ENCODE measurements around the gene SEPTIN5. TPM values are rescaled to one million over a fixed set of nuclear protein-coding genes. Genes with fewer than 3 reads are reported as not detected.
"Not testable (repeated sequence)": the region's sequence is repeated elsewhere in the genome, so short reads cannot be mapped to it uniquely, and the experiment has no call there.

Gene SEPTIN5
- polyA plus RNA-seq, 4 donors: 2.2 to 10.2 (median 6.1) TPM

DNA sequence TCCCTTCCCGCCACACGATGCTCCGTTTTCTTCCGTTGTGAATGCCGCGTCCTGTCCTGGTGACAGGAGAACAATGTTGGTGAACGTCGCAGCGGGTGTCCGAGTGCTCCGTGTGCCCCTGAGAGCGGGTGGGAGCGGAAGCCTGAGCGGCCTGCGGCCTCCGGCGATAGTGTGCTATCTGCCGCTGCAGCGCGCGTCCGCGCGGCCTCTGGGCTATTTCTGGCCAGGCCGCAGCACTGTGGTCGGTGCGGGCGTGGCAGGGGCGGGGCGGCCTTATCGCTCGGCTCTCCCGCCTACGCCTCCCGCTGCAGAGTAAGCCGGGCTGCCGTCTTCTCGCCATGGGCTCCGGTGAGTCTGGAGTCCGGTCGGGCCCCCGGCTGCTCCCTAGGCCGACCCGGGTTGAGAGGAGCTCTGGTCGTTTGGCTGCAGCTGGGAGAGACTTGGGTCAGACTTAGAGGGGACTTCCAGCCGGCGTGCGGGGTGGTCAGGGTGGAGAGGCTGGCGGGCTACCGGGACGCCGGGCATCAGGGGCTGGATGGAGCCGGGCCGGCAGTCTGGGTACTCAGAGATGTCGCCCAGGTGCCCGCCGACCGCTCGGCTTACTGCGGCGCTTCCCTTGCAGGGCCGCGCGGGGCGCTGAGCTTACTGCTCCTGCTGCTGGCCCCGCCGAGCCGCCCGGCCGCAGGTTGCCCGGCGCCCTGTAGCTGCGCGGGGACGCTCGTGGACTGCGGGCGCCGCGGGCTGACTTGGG is 9.1 kb downstream of the SEPTIN5 start, which contains the start of gene GP1BB:
GP1BB (plus strand) TSS at position 308 of the 751 bp plus-strand sequence; CDS start at position 339, 31 bp downstream.
- 6 to 29% (median 6%) methylated on average over 65 to 80 of the region's 80 CpGs for WGBS, 3 donors
- H3K27me3 ChIP-seq (ENCODE audit: control insufficient read depth in 3 of 3, insufficient read depth in 3 of 3, low read length in 3 of 3): peaks cover 12 to 62% (median 19%) of the 10 kb centered on the region in 3 donors
- no peak for FAIRE-seq

DNA sequence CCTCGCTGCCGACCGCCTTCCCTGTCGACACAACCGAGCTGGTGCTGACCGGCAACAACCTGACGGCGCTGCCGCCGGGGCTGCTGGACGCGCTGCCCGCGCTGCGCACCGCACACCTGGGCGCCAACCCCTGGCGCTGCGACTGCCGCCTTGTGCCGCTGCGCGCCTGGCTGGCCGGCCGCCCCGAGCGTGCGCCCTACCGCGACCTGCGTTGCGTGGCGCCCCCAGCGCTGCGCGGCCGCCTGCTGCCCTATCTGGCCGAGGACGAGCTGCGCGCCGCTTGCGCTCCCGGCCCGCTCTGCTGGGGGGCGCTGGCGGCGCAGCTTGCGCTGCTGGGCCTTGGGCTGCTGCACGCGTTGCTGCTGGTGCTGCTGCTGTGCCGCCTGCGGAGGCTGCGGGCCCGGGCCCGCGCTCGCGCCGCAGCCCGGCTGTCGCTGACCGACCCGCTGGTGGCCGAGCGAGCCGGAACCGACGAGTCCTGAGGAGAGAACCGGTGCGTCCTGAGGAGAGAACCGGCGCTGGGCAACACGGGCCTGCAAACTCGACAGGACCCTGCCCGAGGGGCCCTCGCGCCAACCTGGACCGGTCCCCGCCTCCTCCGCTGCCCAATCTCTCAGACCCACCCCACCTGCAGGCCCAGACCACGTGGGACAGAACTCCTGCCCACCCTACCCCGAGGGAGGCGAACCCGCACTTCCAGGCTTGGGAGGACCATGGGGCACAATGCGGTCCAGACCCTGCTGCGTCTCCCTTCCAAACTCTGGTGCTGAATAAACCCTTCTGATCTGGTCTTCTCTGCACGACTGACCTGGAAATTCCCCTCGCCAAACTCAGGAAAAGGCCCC is 9.9 kb downstream of the SEPTIN5 start:
- Histone ChIP-seq H3K9me3 (ENCODE audit: control insufficient read depth in 2 of 2, insufficient read depth in 1 of 2, low read depth in 1 of 2, low read length in 1 of 2) (no peaks in the 10 kb centered on the region), H3K27ac (ENCODE audit: low read depth in 1 of 3, low read length in 2 of 3) (no peak overlapping the region), H3K4me1 (ENCODE audit: control insufficient read depth in 3 of 3, insufficient read depth in 2 of 3, low read depth in 1 of 3, low read length in 2 of 3) (peaks cover 0 to 6% (median 0%) of the 10 kb centered on the region in 3 donors), H3K36me3 (ENCODE audit: control insufficient read depth in 3 of 3, insufficient read depth in 2 of 3, low read depth in 1 of 3, low read length in 3 of 3) (peaks cover 0 to 23% (median 0%) of the 10 kb centered on the region in 3 donors), H3K27me3 (ENCODE audit: control insufficient read depth in 3 of 3, insufficient read depth in 3 of 3, low read length in 3 of 3) (peaks cover 12 to 62% (median 19%) of the 10 kb centered on the region in 3 donors), H3K4me3 (ENCODE audit: low read depth in 1 of 3, low read length in 3 of 3) (peak overlapping the region in 1 of 3 donors; percentile 20)
- 7 to 28% (median 8%) methylated on average over 59 to 89 of the region's 89 CpGs for WGBS, 3 donors
- FAIRE-seq (no peak), DNase-seq (peak in 1 of 2 donors; percentile 56)

More for the DNA sequence above, 9.1 kb downstream of the SEPTIN5 start, which contains the start of gene GP1BB:
- peaks cover 0 to 6% (median 0%) of the 10 kb centered on the region in 3 donors for H3K4me1 ChIP-seq (ENCODE audit: control insufficient read depth in 3 of 3, insufficient read depth in 2 of 3, low read depth in 1 of 3, low read length in 2 of 3)
- peak within 1 kb of the TSS in 1 of 3 donors; percentile 20 for H3K4me3 ChIP-seq (ENCODE audit: low read depth in 1 of 3, low read length in 3 of 3)
- DNase-seq: peak; percentile 19 to 48
- H3K9me3 ChIP-seq (ENCODE audit: control insufficient read depth in 2 of 2, insufficient read depth in 1 of 2, low read depth in 1 of 2, low read length in 1 of 2): no peaks in the 10 kb centered on the region
- peaks cover 0 to 23% (median 0%) of the 10 kb centered on the region in 3 donors for H3K36me3 ChIP-seq (ENCODE audit: control insufficient read depth in 3 of 3, insufficient read depth in 2 of 3, low read depth in 1 of 3, low read length in 3 of 3)
- no peak within 1 kb of the TSS for H3K27ac ChIP-seq (ENCODE audit: low read depth in 1 of 3, low read length in 2 of 3)

DNA sequence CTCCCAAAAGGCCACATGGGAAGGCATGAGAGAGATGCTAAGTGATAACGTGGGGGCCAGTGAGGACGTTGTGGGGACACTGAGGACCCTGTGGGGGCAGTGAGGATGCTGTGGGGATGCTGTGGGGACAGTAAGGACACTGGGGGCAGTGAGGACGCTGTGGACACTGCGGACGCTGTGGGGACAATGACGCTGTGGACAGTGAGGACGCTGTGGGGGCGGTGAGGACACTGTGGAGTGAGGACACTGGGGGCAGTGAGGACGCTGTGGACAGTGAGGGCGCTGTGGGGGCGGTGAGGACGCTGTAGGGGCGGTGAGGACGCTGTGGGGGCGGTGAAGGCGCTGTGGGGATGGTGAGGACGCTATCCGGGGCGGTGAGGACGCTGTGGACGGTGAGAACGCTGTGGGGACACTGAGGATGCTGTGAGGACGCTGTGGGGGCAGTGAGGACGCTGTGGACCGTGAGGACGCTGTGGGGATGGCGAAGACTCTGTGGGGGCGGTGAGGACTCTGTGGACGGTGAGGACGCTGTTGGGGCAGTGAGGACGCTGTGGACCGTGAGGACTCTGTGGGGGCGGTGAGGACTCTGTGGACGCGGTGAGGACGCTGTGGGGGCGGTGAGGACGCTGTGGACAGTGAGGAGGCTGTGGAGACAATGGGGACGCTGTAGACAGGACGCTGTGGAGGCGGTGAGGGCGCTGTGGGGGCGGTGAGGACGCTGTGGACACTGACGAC is 10.8 kb downstream of the SEPTIN5 start:
- no peak for FAIRE-seq
- WGBS, 3 donors: 74 to 80% (median 79%) methylated on average over 45 of the region's 45 CpGs
- H3K27me3 ChIP-seq (ENCODE audit: control insufficient read depth in 3 of 3, insufficient read depth in 3 of 3, low read length in 3 of 3): peaks cover 12 to 60% (median 19%) of the 10 kb centered on the region in 3 donors

DNA sequence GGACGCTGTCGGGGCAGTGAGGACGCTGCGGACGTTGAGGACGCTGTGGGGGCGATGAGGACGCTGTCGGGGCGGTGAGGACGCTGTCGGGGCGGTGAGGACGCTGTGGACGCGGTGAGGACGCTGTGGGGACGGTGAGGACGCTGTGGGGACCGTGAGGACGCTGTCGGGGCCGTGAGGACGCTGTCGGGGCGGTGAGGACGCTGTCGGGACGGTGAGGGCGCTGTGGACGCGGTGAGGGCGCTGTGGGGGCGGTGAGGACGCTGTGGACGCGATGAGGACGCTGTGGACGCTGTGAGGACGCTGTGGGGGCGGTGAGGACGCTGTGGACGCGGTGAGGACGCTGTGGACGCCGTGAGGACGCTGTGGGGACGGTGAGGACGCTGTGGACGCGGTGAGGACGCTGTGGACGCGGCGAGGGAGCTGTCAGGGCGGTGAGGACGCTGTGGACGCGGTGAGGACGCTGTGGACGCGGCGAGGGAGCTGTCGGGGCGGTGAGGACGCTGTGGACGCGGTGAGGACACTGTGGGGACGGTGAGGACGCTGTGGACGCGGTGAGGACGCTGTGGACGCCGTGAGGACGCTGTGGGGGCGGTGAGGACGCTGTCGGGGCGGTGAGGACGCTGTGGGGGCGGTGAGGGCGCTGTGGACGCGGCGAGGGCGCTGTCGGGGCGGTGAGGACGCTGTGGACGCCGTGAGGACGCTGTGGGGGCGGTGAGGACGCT is 11.9 kb downstream of the SEPTIN5 start:
- H3K9me3 ChIP-seq (ENCODE audit: control insufficient read depth in 2 of 2, insufficient read depth in 1 of 2, low read depth in 1 of 2, low read length in 1 of 2); H3K27ac ChIP-seq (ENCODE audit: low read depth in 1 of 3, low read length in 2 of 3); H3K4me3 ChIP-seq (ENCODE audit: low read depth in 1 of 3, low read length in 3 of 3); DNase-seq; FAIRE-seq: not testable (repeated sequence)
- WGBS, 3 donors: 82 to 89% (median 87%) methylated on average over 96 of the region's 96 CpGs
- peaks cover 9 to 60% (median 17%) of the 10 kb centered on the region in 3 donors for H3K27me3 ChIP-seq (ENCODE audit: control insufficient read depth in 3 of 3, insufficient read depth in 3 of 3, low read length in 3 of 3)
- peaks cover 0 to 14% (median 0%) of the 10 kb centered on the region in 3 donors for H3K4me1 ChIP-seq (ENCODE audit: control insufficient read depth in 3 of 3, insufficient read depth in 2 of 3, low read depth in 1 of 3, low read length in 2 of 3)
- peaks cover 0 to 13% (median 0%) of the 10 kb centered on the region in 3 donors for H3K36me3 ChIP-seq (ENCODE audit: control insufficient read depth in 3 of 3, insufficient read depth in 2 of 3, low read depth in 1 of 3, low read length in 3 of 3)

More for the DNA sequence above, 10.8 kb downstream of the SEPTIN5 start:
- no peak for DNase-seq
- no peak overlapping the region for H3K27ac ChIP-seq (ENCODE audit: low read depth in 1 of 3, low read length in 2 of 3)
- no peaks in the 10 kb centered on the region for H3K9me3 ChIP-seq (ENCODE audit: control insufficient read depth in 2 of 2, insufficient read depth in 1 of 2, low read depth in 1 of 2, low read length in 1 of 2)
- peaks cover 0 to 19% (median 0%) of the 10 kb centered on the region in 3 donors for H3K36me3 ChIP-seq (ENCODE audit: control insufficient read depth in 3 of 3, insufficient read depth in 2 of 3, low read depth in 1 of 3, low read length in 3 of 3)
- H3K4me3 ChIP-seq (ENCODE audit: low read depth in 1 of 3, low read length in 3 of 3): no peak overlapping the region
- peaks cover 0 to 6% (median 0%) of the 10 kb centered on the region in 3 donors for H3K4me1 ChIP-seq (ENCODE audit: control insufficient read depth in 3 of 3, insufficient read depth in 2 of 3, low read depth in 1 of 3, low read length in 2 of 3)

DNA sequence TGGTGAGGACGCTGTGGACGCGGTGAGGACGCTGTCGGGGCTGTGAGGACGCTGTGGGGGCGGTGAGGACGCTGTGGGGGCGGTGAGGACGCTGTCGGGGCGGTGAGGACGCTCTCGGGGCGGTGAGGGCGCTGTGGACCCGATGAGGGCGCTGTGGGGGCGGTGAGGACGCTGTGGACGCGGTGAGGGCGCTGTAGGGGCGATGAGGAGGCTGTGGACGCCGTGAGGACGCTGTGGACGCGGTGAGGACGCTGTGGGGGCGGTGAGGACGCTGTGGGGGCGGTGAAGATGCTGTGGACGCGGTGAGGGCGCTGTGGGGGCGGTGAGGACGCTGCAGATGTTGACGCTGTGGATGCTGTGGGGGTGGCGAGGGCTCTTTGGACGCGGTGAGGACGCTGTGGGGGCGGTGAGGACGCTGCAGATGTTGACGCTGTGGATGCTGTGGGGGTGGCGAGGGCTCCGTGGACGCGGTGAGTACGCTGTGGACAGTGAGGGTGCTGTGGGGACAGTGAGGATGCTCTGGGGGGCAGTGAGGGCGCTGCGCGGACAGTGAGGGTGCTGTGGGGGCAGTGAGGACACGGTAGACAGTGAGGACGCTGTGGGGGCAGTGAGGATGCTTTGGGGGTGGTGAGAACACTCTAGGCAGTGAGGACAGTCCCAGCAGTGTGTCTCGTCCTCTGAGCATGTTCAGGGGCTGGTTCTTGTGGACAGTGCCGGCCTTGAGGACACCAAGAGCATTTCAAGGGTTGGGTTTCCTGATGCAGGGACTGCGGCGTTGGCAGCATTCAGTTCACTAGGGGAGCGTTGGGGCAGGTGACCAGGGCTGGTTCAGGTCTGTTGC is 13.2 kb downstream of the SEPTIN5 start:
- no peaks in the 10 kb centered on the region for H3K9me3 ChIP-seq (ENCODE audit: control insufficient read depth in 2 of 2, insufficient read depth in 1 of 2, low read depth in 1 of 2, low read length in 1 of 2)
- H3K27ac ChIP-seq (ENCODE audit: low read depth in 1 of 3, low read length in 2 of 3): no peak overlapping the region
- peaks cover 0 to 6% (median 0%) of the 10 kb centered on the region in 3 donors for H3K36me3 ChIP-seq (ENCODE audit: control insufficient read depth in 3 of 3, insufficient read depth in 2 of 3, low read depth in 1 of 3, low read length in 3 of 3)
- FAIRE-seq (no peak), DNase-seq (no peak)
- H3K4me3 ChIP-seq (ENCODE audit: low read depth in 1 of 3, low read length in 3 of 3): no peak overlapping the region
- H3K4me1 ChIP-seq (ENCODE audit: control insufficient read depth in 3 of 3, insufficient read depth in 2 of 3, low read depth in 1 of 3, low read length in 2 of 3): peaks cover 0 to 14% (median 0%) of the 10 kb centered on the region in 3 donors
- peaks cover 9 to 56% (median 10%) of the 10 kb centered on the region in 3 donors for H3K27me3 ChIP-seq (ENCODE audit: control insufficient read depth in 3 of 3, insufficient read depth in 3 of 3, low read length in 3 of 3)
- 61 to 69% (median 66%) methylated on average over 57 to 61 of the region's 61 CpGs for WGBS, 3 donors

DNA sequence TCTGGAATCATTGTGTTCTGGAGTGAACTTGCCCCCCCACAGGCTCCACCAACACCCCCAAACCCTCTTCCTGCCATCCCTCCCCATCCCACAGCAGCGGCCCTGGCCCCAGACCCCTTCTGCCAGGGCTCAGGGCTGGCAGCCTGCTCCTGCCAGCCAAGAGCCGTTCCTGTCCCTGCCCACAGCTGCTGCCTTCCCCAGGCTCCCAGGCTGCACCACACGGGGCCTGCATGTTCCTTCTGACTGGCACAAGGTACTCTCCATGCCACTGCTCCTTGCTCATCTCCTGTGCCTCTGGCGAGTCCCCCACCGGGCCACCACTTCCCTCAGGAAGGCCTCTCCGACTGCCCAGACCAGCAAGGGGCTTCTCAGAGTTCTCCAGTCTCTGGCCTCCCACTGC is 14.0 kb downstream of the SEPTIN5 start:
- WGBS, 3 donors: 57 to 71% (median 62%) methylated on average over 6 of the region's 6 CpGs
- no peak overlapping the region for H3K27ac ChIP-seq (ENCODE audit: low read depth in 1 of 3, low read length in 2 of 3)

DNA sequence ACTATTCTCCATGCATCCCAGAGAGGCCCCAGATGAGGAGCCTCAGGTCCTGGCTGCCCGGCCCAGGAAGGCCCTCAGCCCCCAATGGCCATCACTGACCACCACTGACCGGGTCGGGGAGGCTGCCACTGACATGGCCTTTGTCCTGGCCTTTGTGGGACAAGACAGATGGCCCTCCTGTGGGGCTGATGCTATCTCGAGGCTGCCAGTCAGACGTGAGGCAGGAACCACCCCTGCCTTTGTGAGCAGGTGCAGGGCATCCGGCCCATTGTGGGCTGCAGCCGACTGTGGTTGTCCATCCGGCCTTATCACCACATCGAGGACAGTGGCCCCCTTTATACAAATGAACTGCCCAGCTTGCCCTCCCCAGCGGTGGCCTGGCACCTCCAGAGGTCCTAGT is 14.5 kb downstream of the SEPTIN5 start:
- DNase-seq (no peak), FAIRE-seq (no peak)
- H3K27me3 ChIP-seq (ENCODE audit: control insufficient read depth in 3 of 3, insufficient read depth in 3 of 3, low read length in 3 of 3): peaks cover 5 to 45% (median 10%) of the 10 kb centered on the region in 3 donors
- H3K9me3 ChIP-seq (ENCODE audit: control insufficient read depth in 2 of 2, insufficient read depth in 1 of 2, low read depth in 1 of 2, low read length in 1 of 2): no peaks in the 10 kb centered on the region
- WGBS, 3 donors: 54 to 65% (median 55%) methylated on average over 10 of the region's 10 CpGs
- no peaks in the 10 kb centered on the region for H3K36me3 ChIP-seq (ENCODE audit: control insufficient read depth in 3 of 3, insufficient read depth in 2 of 3, low read depth in 1 of 3, low read length in 3 of 3)
- H3K4me1 ChIP-seq (ENCODE audit: control insufficient read depth in 3 of 3, insufficient read depth in 2 of 3, low read depth in 1 of 3, low read length in 2 of 3): peaks cover 0 to 7% (median 0%) of the 10 kb centered on the region in 3 donors
- no peak overlapping the region for H3K4me3 ChIP-seq (ENCODE audit: low read depth in 1 of 3, low read length in 3 of 3)
- no peak overlapping the region for H3K27ac ChIP-seq (ENCODE audit: low read depth in 1 of 3, low read length in 2 of 3)

More for the DNA sequence above, 14.0 kb downstream of the SEPTIN5 start:
- Histone ChIP-seq H3K4me3 (ENCODE audit: low read depth in 1 of 3, low read length in 3 of 3) (no peak overlapping the region), H3K9me3 (ENCODE audit: control insufficient read depth in 2 of 2, insufficient read depth in 1 of 2, low read depth in 1 of 2, low read length in 1 of 2) (no peaks in the 10 kb centered on the region), H3K4me1 (ENCODE audit: control insufficient read depth in 3 of 3, insufficient read depth in 2 of 3, low read depth in 1 of 3, low read length in 2 of 3) (peaks cover 0 to 11% (median 0%) of the 10 kb centered on the region in 3 donors), H3K36me3 (ENCODE audit: control insufficient read depth in 3 of 3, insufficient read depth in 2 of 3, low read depth in 1 of 3, low read length in 3 of 3) (no peaks in the 10 kb centered on the region), H3K27me3 (ENCODE audit: control insufficient read depth in 3 of 3, insufficient read depth in 3 of 3, low read length in 3 of 3) (peaks cover 7 to 49% (median 10%) of the 10 kb centered on the region in 3 donors)
- DNase-seq (no peak), FAIRE-seq (no peak)

All from small intestine (tissue), 7 donors.